Endodermal cell (in vitro differentiated cells): Measurements from ENCODE around the gene MAP7D2. TPM values are rescaled to one million over a fixed set of nuclear protein-coding genes. Genes with fewer than 3 reads are reported as not detected.

Experiments used
- DNase-seq: peaks from one replicate; pipeline ENCODE4 v3.0.0-alpha.2; 2017
- H3K27ac ChIP-seq: 2 replicates; pipeline ENCODE4 v1.5.1; 2013; ENCODE audit warnings: mild to moderate bottlenecking, low read depth, low read length, moderate library complexity
- H3K27me3 ChIP-seq: 2 replicates; pipeline ENCODE4 v1.6.1; 2013; ENCODE audit warnings: mild to moderate bottlenecking, low read length, moderate library complexity; ENCODE audit not compliant: insufficient read depth, control insufficient read depth, poor library complexity, severe bottlenecking
- H3K36me3 ChIP-seq: 2 replicates; pipeline ENCODE4 v1.7.0; 2013; ENCODE audit warnings: mild to moderate bottlenecking, low read length, moderate library complexity; ENCODE audit not compliant: control insufficient read depth, insufficient read depth
- H3K4me1 ChIP-seq: one replicate; pipeline ENCODE4 v1.7.0; 2013; ENCODE audit warnings: low read length; ENCODE audit not compliant: control insufficient read depth, insufficient read depth
- H3K4me3 ChIP-seq: 2 replicates; pipeline ENCODE4 v1.5.1; 2013; ENCODE audit warnings: mild to moderate bottlenecking, low read length, moderate library complexity
- H3K9ac ChIP-seq: 2 replicates; pipeline ENCODE4 v1.6.1; 2013; ENCODE audit warnings: mild to moderate bottlenecking, low read length, moderate library complexity; ENCODE audit not compliant: poor library complexity, severe bottlenecking; ENCODE audit errors: extremely low read depth
- H3K9me3 ChIP-seq: 2 replicates; pipeline ENCODE4 v1.6.1; 2013; ENCODE audit warnings: mild to moderate bottlenecking, low read length, moderate library complexity; ENCODE audit not compliant: control insufficient read depth
- H3K27ac Mint-ChIP-seq: 2 replicates; pipeline ENCODE4 v1.8.0; 2020; ENCODE audit warnings: mixed read lengths
- H3K27me3 Mint-ChIP-seq: 2 replicates; pipeline ENCODE4 v1.8.0; 2021; ENCODE audit warnings: mild to moderate bottlenecking, mixed read lengths; ENCODE audit not compliant: insufficient read depth
- H3K36me3 Mint-ChIP-seq: 2 replicates; pipeline ENCODE4 v1.8.0; 2020; ENCODE audit warnings: low read depth, mixed read lengths
- H3K4me1 Mint-ChIP-seq: 2 replicates; pipeline ENCODE4 v1.8.0; 2020; ENCODE audit warnings: mixed read lengths
- H3K4me3 Mint-ChIP-seq: 2 replicates; pipeline ENCODE4 v1.8.0; 2020; ENCODE audit warnings: mild to moderate bottlenecking, moderate library complexity, mixed read lengths
- H3K9me3 Mint-ChIP-seq: 2 replicates; pipeline ENCODE4 v1.8.0; 2020; ENCODE audit warnings: mild to moderate bottlenecking, mixed read lengths
- WGBS, 2 experiments: methylation state at CpG; one replicate each; pipeline versions ENCODE4 v1.1.5 to v1.1.7; 2013; ENCODE audit warnings: missing lambda C conversion rate in 2 of 2, mixed read lengths in 1 of 2; ENCODE audit not compliant: insufficient coverage in 1 of 2, insufficient read length in 1 of 2; 5-methylcytosine and 5-hydroxymethylcytosine counted together
- total RNA-seq, 2 donors: library from RNA; stranded (reverse); fragmentation: NEBNext Ultra II Directional in 1 of 2; extraction: Animal tissue kit (Norgen Biotek cat#: 25700) in 1 of 2; gene quantifications; 2 replicates in 1 of 2; 3 replicates in 1 of 2; pipeline ENCODE4 v1.2.1, GENCODE V29; 2021
- TF ChIP-seq, protein P1 (sequence below): fragments of 200-600 bp; sonication (generic); conservative IDR thresholded peaks from 2 replicates; pipeline ENCODE4 v1.5.0; 2021; ENCODE audit warnings: antibody characterized with exemption, mild to moderate bottlenecking

Gene MAP7D2
- total RNA-seq, 2 donors from 2014 or later = 1.5 to 1.9 TPM

DNA sequence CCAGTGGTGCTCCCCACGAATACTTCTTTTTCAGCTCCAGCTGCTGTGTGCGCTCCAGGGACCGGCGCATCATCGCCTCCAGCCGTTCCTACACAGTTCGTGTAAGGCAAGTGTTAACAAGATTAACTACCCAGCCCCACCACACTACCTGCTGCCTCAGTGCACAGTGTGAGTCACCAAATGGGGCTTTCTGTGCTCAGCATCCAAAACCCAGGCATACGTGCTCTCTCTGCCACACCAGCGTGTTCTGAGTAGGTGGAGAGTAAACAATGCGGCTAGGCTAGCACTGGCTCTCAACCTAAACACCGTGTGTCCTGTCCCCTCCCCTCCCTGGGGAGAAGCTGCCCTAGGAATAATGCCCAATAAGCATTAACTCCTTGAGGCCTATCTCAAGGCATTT, 60.0 kb downstream of the MAP7D2 start:
- TF ChIP-seq, protein P1, sequence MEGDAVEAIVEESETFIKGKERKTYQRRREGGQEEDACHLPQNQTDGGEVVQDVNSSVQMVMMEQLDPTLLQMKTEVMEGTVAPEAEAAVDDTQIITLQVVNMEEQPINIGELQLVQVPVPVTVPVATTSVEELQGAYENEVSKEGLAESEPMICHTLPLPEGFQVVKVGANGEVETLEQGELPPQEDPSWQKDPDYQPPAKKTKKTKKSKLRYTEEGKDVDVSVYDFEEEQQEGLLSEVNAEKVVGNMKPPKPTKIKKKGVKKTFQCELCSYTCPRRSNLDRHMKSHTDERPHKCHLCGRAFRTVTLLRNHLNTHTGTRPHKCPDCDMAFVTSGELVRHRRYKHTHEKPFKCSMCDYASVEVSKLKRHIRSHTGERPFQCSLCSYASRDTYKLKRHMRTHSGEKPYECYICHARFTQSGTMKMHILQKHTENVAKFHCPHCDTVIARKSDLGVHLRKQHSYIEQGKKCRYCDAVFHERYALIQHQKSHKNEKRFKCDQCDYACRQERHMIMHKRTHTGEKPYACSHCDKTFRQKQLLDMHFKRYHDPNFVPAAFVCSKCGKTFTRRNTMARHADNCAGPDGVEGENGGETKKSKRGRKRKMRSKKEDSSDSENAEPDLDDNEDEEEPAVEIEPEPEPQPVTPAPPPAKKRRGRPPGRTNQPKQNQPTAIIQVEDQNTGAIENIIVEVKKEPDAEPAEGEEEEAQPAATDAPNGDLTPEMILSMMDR = no peak
- H3K36me3 ChIP-seq = no peaks in the 10 kb centered on the region
- Mint-ChIP-seq H3K36me3 (no peaks in the 10 kb centered on the region), H3K27me3 (peaks cover 17% of the 10 kb centered on the region), H3K27ac (no peak overlapping the region), H3K9me3 (peaks cover 64% of the 10 kb centered on the region), H3K4me3 (no peak overlapping the region), H3K4me1 (peaks cover 18% of the 10 kb centered on the region)
- WGBS, 2 experiments = 69% methylated on average over 11 of the region's 11 CpGs; no CpG with 5 or more reads in 1 of the 2 experiments
- H3K4me3 ChIP-seq = no peak overlapping the region
- no peaks in the 10 kb centered on the region for H3K9me3 ChIP-seq
- no peak for DNase-seq
- peaks cover 15% of the 10 kb centered on the region for H3K27me3 ChIP-seq
- no peak overlapping the region for H3K9ac ChIP-seq
- peaks cover 4% of the 10 kb centered on the region for H3K4me1 ChIP-seq
- no peak overlapping the region for H3K27ac ChIP-seq

DNA sequence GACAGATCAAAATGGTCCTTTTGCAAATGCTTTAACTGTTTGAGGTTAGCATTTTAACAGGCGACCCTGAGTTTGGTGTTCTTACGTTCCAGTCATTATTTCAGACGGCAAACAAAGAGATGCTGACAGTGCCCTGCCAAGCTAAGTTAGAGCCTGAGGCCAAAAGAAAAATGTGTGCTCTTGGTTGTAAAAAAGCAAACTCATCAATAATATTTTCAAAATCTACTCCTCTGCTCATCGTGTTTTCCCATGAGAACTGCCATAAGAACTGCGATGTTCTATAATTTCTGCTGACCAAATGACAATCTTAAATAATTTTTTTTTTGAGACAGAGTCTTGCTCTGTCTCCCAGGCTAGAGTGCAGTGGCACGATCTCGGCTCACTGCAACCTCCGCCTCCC, 63.2 kb downstream of the MAP7D2 start:
- peaks cover 56% of the 10 kb centered on the region for H3K9me3 Mint-ChIP-seq
- H3K9ac ChIP-seq = no peak overlapping the region
- 94 to 100% methylated on average over 2 to 8 of the region's 8 CpGs for WGBS, 2 experiments
- peaks cover 11% of the 10 kb centered on the region for H3K27me3 ChIP-seq
- peaks cover 18% of the 10 kb centered on the region for H3K4me1 Mint-ChIP-seq
- H3K27ac Mint-ChIP-seq = no peak overlapping the region
- H3K4me1 ChIP-seq = peaks cover 4% of the 10 kb centered on the region
- no peak overlapping the region for H3K4me3 Mint-ChIP-seq
- no peaks in the 10 kb centered on the region for H3K36me3 ChIP-seq
- TF ChIP-seq, protein P1 = no peak
- H3K9me3 ChIP-seq = no peaks in the 10 kb centered on the region
- DNase-seq = no peak
- H3K4me3 ChIP-seq = no peak overlapping the region
- no peaks in the 10 kb centered on the region for H3K36me3 Mint-ChIP-seq
- H3K27me3 Mint-ChIP-seq = peaks cover 16% of the 10 kb centered on the region
- no peak overlapping the region for H3K27ac ChIP-seq

DNA sequence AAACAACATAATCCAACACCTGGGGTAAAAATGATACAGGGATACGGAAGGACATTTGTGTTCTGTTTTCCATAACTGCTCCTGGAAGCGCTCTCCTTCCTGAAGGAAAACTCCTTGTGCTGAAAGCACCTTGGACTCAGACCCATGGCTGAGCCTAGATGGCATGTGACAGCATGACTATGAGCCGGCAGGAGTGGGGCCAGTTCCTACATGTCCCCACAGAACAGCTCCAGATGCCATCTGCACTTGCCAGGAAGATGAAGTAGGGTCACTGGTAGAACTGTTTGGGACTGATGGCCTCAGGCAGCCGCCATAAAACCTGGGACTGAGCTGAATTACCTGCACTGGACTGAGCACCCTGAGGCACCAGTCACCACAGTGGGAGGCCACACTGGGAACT, 69.8 kb downstream of the MAP7D2 start:
- DNase-seq = no peak
- peaks cover 78% of the 10 kb centered on the region for H3K9me3 Mint-ChIP-seq
- no peak overlapping the region for H3K4me3 Mint-ChIP-seq
- Histone ChIP-seq H3K4me1 (no peaks in the 10 kb centered on the region), H3K36me3 (no peaks in the 10 kb centered on the region), H3K9me3 (no peaks in the 10 kb centered on the region), H3K27me3 (no peaks in the 10 kb centered on the region), H3K4me3 (no peak overlapping the region), H3K9ac (no peak overlapping the region), H3K27ac (no peak overlapping the region)
- no peaks in the 10 kb centered on the region for H3K36me3 Mint-ChIP-seq
- TF ChIP-seq, protein P1 = no peak
- WGBS, 2 experiments = 89 to 100% methylated on average over 3 to 4 of the region's 4 CpGs
- no peaks in the 10 kb centered on the region for H3K4me1 Mint-ChIP-seq
- no peak overlapping the region for H3K27ac Mint-ChIP-seq
- H3K27me3 Mint-ChIP-seq = no peaks in the 10 kb centered on the region
